ENCODE results near the gene KLF17. TPM values are rescaled to one million over a fixed set of nuclear protein-coding genes. Genes with fewer than 3 reads are reported as not detected.

The KLF17 gene
- polyA plus RNA-seq, 2 of the 4 experiments (the other 2 are of a cell fraction): 0.16 to 0.40 TPM

DNA sequence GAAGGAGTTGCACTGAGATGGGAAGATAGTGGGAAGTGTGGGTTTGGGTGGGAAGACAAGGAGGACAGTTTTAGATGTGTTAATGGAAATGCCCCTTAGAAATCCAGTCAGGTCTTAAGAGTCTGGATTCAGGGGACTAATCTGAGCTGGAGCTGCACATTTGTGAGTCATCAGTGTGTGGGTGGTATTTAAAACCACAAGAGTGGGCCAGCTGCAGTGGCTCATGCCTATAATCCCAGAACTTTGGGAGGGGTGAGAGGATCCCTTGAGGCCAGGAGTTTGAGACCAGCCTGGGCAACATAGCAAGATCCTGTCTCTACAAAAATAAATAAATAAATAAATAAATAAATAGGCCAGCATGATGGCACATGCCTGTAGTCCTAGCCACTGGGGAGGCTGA lies 46.4 kb upstream of the KLF17 start:
- H3K27ac ChIP-seq: no peak overlapping the region
- no peaks in the 10 kb centered on the region for H3K9me3 ChIP-seq
- FAIRE-seq: no peak
- peaks cover 12% of the 10 kb centered on the region; the same call in 2 of the 3 replicates for H3K4me1 ChIP-seq
- ChIA-PET POLR2A (interaction anchor here (0.9 kb wide), 1 partner anchor 650 kb away, joined by 3 read pairs; no protein-coding TSS in a partner anchor), CTCF (interaction anchor here (1.2 to 1.7 kb wide), 2 partner anchors 9 to 145 kb away, joined by 3 read pairs; no protein-coding TSS in a partner anchor)
- H3K4me3 ChIP-seq: no peak overlapping the region
- DNase-seq (ENCODE audit: low read depth in 1 of 2, low spot score in 1 of 2): no peak
- no peak overlapping the region for H3K4me2 ChIP-seq
- TF ChIP-seq ESRRA (IDR thresholded peaks at IDR 0.05; ENCODE audit: borderline replicate concordance, low read length) (no peak), RCOR1 (IDR thresholded peaks at IDR 0.05; ENCODE audit: low read depth, low read length) (no peak), TP53 (CRISPR knock-in tag; IDR thresholded peaks at IDR 0.05) (no peak), SREBF2 (IDR thresholded peaks at IDR 0.05) (no peak), TFCP2L1 (CRISPR knock-in tag; IDR thresholded peaks at IDR 0.05) (no peak), FOSB (CRISPR knock-in tag; IDR thresholded peaks at IDR 0.05) (no peak), MYC (IDR thresholded peaks at IDR 0.05; ENCODE audit: borderline replicate concordance, low read length) (no peak), JUNB (IDR thresholded peaks at IDR 0.05) (no peak), EHMT2 (IDR thresholded peaks at IDR 0.05; ENCODE audit: low read depth) (no peak)
- TF ChIP-seq, protein P1, sequence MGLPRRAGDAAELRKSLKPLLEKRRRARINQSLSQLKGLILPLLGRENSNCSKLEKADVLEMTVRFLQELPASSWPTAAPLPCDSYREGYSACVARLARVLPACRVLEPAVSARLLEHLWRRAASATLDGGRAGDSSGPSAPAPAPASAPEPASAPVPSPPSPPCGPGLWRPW (IDR thresholded peaks at IDR 0.05): no peak
- ATAC-seq: no peak

DNA sequence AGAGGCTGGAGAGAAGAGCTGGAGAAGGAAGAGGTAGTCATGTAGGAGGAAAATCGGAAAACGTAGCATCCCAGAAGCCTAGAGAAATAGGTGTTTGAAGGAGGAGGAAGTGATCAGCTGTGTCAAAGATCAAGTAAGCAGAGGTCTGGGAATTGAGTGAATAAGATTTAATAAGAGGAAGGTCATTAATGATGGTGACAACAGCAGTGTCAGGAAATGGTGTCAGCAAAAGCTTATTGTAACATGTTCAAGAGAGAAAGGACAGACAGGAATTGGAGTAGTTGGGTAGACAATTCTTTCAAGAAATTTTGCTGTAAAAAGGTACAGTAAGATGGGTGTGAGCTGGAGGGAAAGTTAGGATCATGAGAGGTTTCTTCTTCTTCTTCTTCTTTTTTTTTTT lies 45.8 kb upstream of the KLF17 start:
- no peak for ATAC-seq
- Histone ChIP-seq H3K4me2 (no peak overlapping the region), H3K9me3 (no peaks in the 10 kb centered on the region), H3K4me1 (peaks cover 6% of the 10 kb centered on the region; the same call in 2 of the 3 replicates), H3K27ac (no peak overlapping the region), H3K4me3 (no peak overlapping the region)
- TF ChIP-seq KDM5A (IDR thresholded peaks at IDR 0.05) (no peak), FOXS1 (CRISPR knock-in tag; IDR thresholded peaks at IDR 0.05) (no peak), EHF (CRISPR knock-in tag; IDR thresholded peaks at IDR 0.05) (no peak), GATA3 (IDR thresholded peaks at IDR 0.05; ENCODE audit: borderline replicate concordance) (no peak), CHD4 (IDR thresholded peaks at IDR 0.05; ENCODE audit: borderline replicate concordance) (no peak), HOXB5 (CRISPR knock-in tag; IDR thresholded peaks at IDR 0.05) (no peak), MYC (IDR thresholded peaks at IDR 0.05; ENCODE audit: borderline replicate concordance, low read length) (no peak), NFE2L2 (conservative IDR thresholded peaks at IDR 0.05; ENCODE audit: low read length) (no peak), BHLHE40 (IDR thresholded peaks at IDR 0.05; ENCODE audit: low read depth, low read length) (no peak), POLR2AphosphoS2 (conservative IDR thresholded peaks at IDR 0.05; ENCODE audit: low read length) (no peak), FOSL2 (IDR thresholded peaks at IDR 0.05) (no peak), FOSL2 (CRISPR knock-in tag; IDR thresholded peaks at IDR 0.05) (no peak), ZFP36 (IDR thresholded peaks at IDR 0.05; ENCODE audit: borderline replicate concordance, partially characterized antibody) (no peak)
- TF ChIP-seq, protein P2, sequence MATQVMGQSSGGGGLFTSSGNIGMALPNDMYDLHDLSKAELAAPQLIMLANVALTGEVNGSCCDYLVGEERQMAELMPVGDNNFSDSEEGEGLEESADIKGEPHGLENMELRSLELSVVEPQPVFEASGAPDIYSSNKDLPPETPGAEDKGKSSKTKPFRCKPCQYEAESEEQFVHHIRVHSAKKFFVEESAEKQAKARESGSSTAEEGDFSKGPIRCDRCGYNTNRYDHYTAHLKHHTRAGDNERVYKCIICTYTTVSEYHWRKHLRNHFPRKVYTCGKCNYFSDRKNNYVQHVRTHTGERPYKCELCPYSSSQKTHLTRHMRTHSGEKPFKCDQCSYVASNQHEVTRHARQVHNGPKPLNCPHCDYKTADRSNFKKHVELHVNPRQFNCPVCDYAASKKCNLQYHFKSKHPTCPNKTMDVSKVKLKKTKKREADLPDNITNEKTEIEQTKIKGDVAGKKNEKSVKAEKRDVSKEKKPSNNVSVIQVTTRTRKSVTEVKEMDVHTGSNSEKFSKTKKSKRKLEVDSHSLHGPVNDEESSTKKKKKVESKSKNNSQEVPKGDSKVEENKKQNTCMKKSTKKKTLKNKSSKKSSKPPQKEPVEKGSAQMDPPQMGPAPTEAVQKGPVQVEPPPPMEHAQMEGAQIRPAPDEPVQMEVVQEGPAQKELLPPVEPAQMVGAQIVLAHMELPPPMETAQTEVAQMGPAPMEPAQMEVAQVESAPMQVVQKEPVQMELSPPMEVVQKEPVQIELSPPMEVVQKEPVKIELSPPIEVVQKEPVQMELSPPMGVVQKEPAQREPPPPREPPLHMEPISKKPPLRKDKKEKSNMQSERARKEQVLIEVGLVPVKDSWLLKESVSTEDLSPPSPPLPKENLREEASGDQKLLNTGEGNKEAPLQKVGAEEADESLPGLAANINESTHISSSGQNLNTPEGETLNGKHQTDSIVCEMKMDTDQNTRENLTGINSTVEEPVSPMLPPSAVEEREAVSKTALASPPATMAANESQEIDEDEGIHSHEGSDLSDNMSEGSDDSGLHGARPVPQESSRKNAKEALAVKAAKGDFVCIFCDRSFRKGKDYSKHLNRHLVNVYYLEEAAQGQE (IDR thresholded peaks at IDR 0.05): no peak
- TF ChIP-seq, protein P3, sequence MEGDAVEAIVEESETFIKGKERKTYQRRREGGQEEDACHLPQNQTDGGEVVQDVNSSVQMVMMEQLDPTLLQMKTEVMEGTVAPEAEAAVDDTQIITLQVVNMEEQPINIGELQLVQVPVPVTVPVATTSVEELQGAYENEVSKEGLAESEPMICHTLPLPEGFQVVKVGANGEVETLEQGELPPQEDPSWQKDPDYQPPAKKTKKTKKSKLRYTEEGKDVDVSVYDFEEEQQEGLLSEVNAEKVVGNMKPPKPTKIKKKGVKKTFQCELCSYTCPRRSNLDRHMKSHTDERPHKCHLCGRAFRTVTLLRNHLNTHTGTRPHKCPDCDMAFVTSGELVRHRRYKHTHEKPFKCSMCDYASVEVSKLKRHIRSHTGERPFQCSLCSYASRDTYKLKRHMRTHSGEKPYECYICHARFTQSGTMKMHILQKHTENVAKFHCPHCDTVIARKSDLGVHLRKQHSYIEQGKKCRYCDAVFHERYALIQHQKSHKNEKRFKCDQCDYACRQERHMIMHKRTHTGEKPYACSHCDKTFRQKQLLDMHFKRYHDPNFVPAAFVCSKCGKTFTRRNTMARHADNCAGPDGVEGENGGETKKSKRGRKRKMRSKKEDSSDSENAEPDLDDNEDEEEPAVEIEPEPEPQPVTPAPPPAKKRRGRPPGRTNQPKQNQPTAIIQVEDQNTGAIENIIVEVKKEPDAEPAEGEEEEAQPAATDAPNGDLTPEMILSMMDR (IDR thresholded peaks at IDR 0.05): no peak
- POLR2A ChIA-PET: no interaction called here
- CTCF ChIA-PET: interaction anchor here (1.2 to 1.7 kb wide), 2 partner anchors 9 to 144 kb away, joined by 3 read pairs; no protein-coding TSS in a partner anchor
- FAIRE-seq: no peak
- DNase-seq (ENCODE audit: low read depth in 1 of 2, low spot score in 1 of 2): no peak
- WGBS (ENCODE audit: missing lambda C conversion rate): 90% methylated on average over 2 of the region's 2 CpGs

All from A549 (cell line).